H1 (cell line): ENCODE data around the gene IRF2BP2. TPM values are rescaled to one million over a fixed set of nuclear protein-coding genes. Genes with fewer than 3 reads are reported as not detected.

Source experiments
- CTCF ChIA-PET: fragments of 300-600 bp; sonication (Branson Sonifier 250); formaldehyde crosslinking; loops from one replicate; lab custom pipeline; 2021; ENCODE audit not compliant: partially characterized antibody; lab: Charles Lee
- POLR2A ChIA-PET: fragments of 300-600 bp; sonication (Branson Sonifier 250); formaldehyde crosslinking; loops from one replicate; lab custom pipeline; 2021; ENCODE audit warnings: inconsistent platforms; ENCODE audit not compliant: partially characterized antibody; lab: Charles Lee
- DNase-seq, 2 experiments: peaks; one replicate each; pipeline versions ENCODE4 v3.0.0 to v3.0.0-alpha.2; 2010 to 2022; ENCODE audit warnings: low spot score in 2 of 2, low read depth in 1 of 2, mixed read lengths in 1 of 2
- FAIRE-seq: peaks from 2 replicates; lab custom pipeline; 2011; peaks lifted over from hg19 to GRCh38; lab: Jason Lieb, UNC
- H2AFZ ChIP-seq: 2 replicates; pipeline ENCODE4 v1.8.1; 2012; ENCODE audit warnings: low read length, inconsistent platforms
- H2AK5ac ChIP-seq: 2 replicates; pipeline ENCODE4 v1.6.1; 2013; ENCODE audit warnings: low read depth, low read length
- H2BK120ac ChIP-seq: replicated peaks from 2 replicates; pipeline ENCODE3; 2013; ENCODE audit warnings: low read depth, low read length, inconsistent platforms
- H2BK12ac ChIP-seq: 2 replicates; pipeline ENCODE4 v1.6.1; 2013; ENCODE audit warnings: low read depth, low read length
- H2BK15ac ChIP-seq: 2 replicates; pipeline ENCODE4 v1.6.1; 2013; ENCODE audit warnings: low read length
- H2BK20ac ChIP-seq: 2 replicates; pipeline ENCODE4 v1.6.1; 2013; ENCODE audit warnings: low read length
- H2BK5ac ChIP-seq: 2 replicates; pipeline ENCODE4 v1.6.1; 2013; ENCODE audit warnings: low read depth, low read length
- H3K14ac ChIP-seq: 2 replicates; pipeline ENCODE4 v1.6.1; 2013; ENCODE audit warnings: inconsistent platforms; ENCODE audit not compliant: insufficient read length
- H3K18ac ChIP-seq: 2 replicates; pipeline ENCODE4 v1.6.1; 2013; ENCODE audit warnings: low read length; ENCODE audit errors: extremely low read depth
- H3K23ac ChIP-seq: 2 replicates; pipeline ENCODE4 v1.6.1; 2013; ENCODE audit warnings: inconsistent platforms; ENCODE audit not compliant: insufficient read length
- H3K23me2 ChIP-seq: 2 replicates; pipeline ENCODE4 v1.6.1; 2013; ENCODE audit warnings: low read depth, low read length
- H3K27ac ChIP-seq: 2 replicates; pipeline ENCODE4 v1.6.1; 2011; ENCODE audit warnings: low read depth, low read length, inconsistent platforms
- H3K27me3 ChIP-seq, 4 experiments: replicated peaks in 1 of 4; 1 replicate in 1 of 4; 2 replicates in 3 of 4; pipeline versions ENCODE4 v1.6.1 to v1.8.1; 2011 to 2013; ENCODE audit warnings: low read length in 3 of 4, mild to moderate bottlenecking in 3 of 4, inconsistent platforms in 2 of 4, mixed read lengths in 2 of 4, moderate library complexity in 1 of 4; ENCODE audit not compliant: control insufficient read depth in 3 of 4, insufficient read depth in 3 of 4; ENCODE audit errors: extremely low read depth in 1 of 4
- H3K36me3 ChIP-seq, 4 experiments: 2 replicates each; pipeline versions ENCODE4 v1.6.1 to v1.8.1; 2011 to 2013; ENCODE audit warnings: mild to moderate bottlenecking in 4 of 4, low read length in 3 of 4, moderate library complexity in 2 of 4, control low read depth in 1 of 4, inconsistent platforms in 1 of 4; ENCODE audit not compliant: insufficient read depth in 4 of 4, control insufficient read depth in 2 of 4
- H3K4ac ChIP-seq: replicated peaks from 2 replicates; pipeline ENCODE3; 2013; ENCODE audit warnings: low read length, low read depth, mixed read lengths, inconsistent platforms; ENCODE audit not compliant: insufficient read length
- H3K4me1 ChIP-seq, 4 experiments: replicated peaks in 1 of 4; 1 replicate in 1 of 4; 2 replicates in 3 of 4; pipeline versions ENCODE4 v1.6.1 to v1.8.1; 2011 to 2013; ENCODE audit warnings: low read length in 3 of 4, inconsistent platforms in 2 of 4, mixed read lengths in 1 of 4; ENCODE audit not compliant: insufficient read depth in 4 of 4, control insufficient read depth in 3 of 4
- H3K4me2 ChIP-seq, 2 experiments: 2 replicates each; pipeline versions ENCODE4 v1.6.1 to v1.8.1; 2011 to 2013; ENCODE audit warnings: low read depth in 2 of 2, low read length in 2 of 2, control low read depth in 1 of 2, inconsistent platforms in 1 of 2, mild to moderate bottlenecking in 1 of 2; ENCODE audit not compliant: insufficient read depth in 1 of 2
- H3K4me3 ChIP-seq, 4 experiments: fragments of 200-600, 300-600 bp in 1 of 4; sonication (generic), shearing (Covaris generic), sonication (Bioruptor Twin) in 1 of 4; 2 replicates each; pipeline versions ENCODE4 v1.5.1 to v1.8.1; 2011 to 2016; ENCODE audit warnings: low read length in 4 of 4, low read depth in 3 of 4, control low read depth in 2 of 4, inconsistent platforms in 2 of 4, mild to moderate bottlenecking in 2 of 4, mixed read lengths in 1 of 4, moderate library complexity in 1 of 4; ENCODE audit not compliant: insufficient read depth in 2 of 4; ENCODE audit errors: extremely low read depth in 1 of 4
- H3K56ac ChIP-seq: replicated peaks from 2 replicates; pipeline ENCODE3; 2013; ENCODE audit warnings: low read depth, mild to moderate bottlenecking, mixed read lengths, low read length, inconsistent platforms; ENCODE audit not compliant: insufficient read length
- H3K79me1 ChIP-seq: 2 replicates; pipeline ENCODE4 v1.6.1; 2013; ENCODE audit warnings: low read depth, low read length, control low read depth
- H3K79me2 ChIP-seq, 2 experiments: 2 replicates each; pipeline versions ENCODE4 v1.6.1 to v1.8.1; 2012 to 2013; ENCODE audit warnings: low read length in 2 of 2, mild to moderate bottlenecking in 2 of 2, inconsistent platforms in 1 of 2; ENCODE audit not compliant: insufficient read depth in 2 of 2, control insufficient read depth in 1 of 2
- H3K9ac ChIP-seq, 4 experiments: replicated peaks in 1 of 4; 1 replicate in 1 of 4; 2 replicates in 3 of 4; pipeline versions ENCODE4 v1.6.1 to v1.8.1; 2011 to 2013; ENCODE audit warnings: low read depth in 3 of 4, low read length in 3 of 4, control low read depth in 2 of 4, mild to moderate bottlenecking in 2 of 4, moderate library complexity in 2 of 4, inconsistent platforms in 1 of 4; ENCODE audit errors: extremely low read depth in 1 of 4
- H3K9me3 ChIP-seq, 2 experiments: 2 replicates each; pipeline versions ENCODE4 v1.6.1 to v1.8.1; 2012 to 2013; ENCODE audit warnings: mild to moderate bottlenecking in 2 of 2, moderate library complexity in 2 of 2, control low read depth in 1 of 2, inconsistent platforms in 1 of 2, low read depth in 1 of 2, low read length in 1 of 2, mixed read lengths in 1 of 2; ENCODE audit not compliant: insufficient read depth in 2 of 2
- H4K20me1 ChIP-seq, 2 experiments: replicated peaks in 1 of 2; 2 replicates each; pipeline versions ENCODE3 to v1.8.1; 2011 to 2013; ENCODE audit warnings: inconsistent platforms in 2 of 2, low read length in 2 of 2, mild to moderate bottlenecking in 1 of 2; ENCODE audit not compliant: insufficient read depth in 2 of 2, control insufficient read depth in 1 of 2
- H4K5ac ChIP-seq: 2 replicates; pipeline ENCODE4 v1.6.1; 2013; ENCODE audit warnings: low read length, low read depth, mixed read lengths, inconsistent platforms; ENCODE audit not compliant: insufficient read length
- H4K8ac ChIP-seq: 2 replicates; pipeline ENCODE4 v1.8.0; 2013; ENCODE audit warnings: mild to moderate bottlenecking, moderate library complexity, low read length, inconsistent platforms; ENCODE audit not compliant: insufficient read depth; ENCODE audit errors: extremely low read depth
- H4K91ac ChIP-seq: replicated peaks from 2 replicates; pipeline ENCODE3; 2013; ENCODE audit warnings: low read length, mixed read lengths, inconsistent platforms; ENCODE audit not compliant: insufficient read length
- CBX8 ChIP-seq: fragments of 300-800, 300-1000 bp; sonication (generic); IDR thresholded peaks from 2 replicates; pipeline ENCODE4 v1.7.1; 2016; ENCODE audit warnings: low read depth, low read length, borderline replicate concordance
- FOSL1 ChIP-seq: IDR thresholded peaks from 2 replicates; pipeline ENCODE4 v1.6.1; 2011; ENCODE audit warnings: mild to moderate bottlenecking, low read depth, low read length, moderate library complexity; ENCODE audit not compliant: insufficient read depth
- GTF2F1 ChIP-seq: IDR thresholded peaks from 2 replicates; pipeline ENCODE4 v1.6.1; 2012; ENCODE audit warnings: low read depth, low read length, improper control_type of control experiment, borderline replicate concordance
- HDAC2 ChIP-seq, 2 experiments: fragments of 300-600 bp in 1 of 2; sonication (generic) in 1 of 2; IDR thresholded peaks; 2 replicates each; pipeline ENCODE4 v1.6.1; 2011 to 2012; ENCODE audit warnings: low read depth in 2 of 2, low read length in 2 of 2, mild to moderate bottlenecking in 2 of 2, moderate library complexity in 2 of 2, borderline replicate concordance in 1 of 2, inconsistent platforms in 1 of 2
- MAX ChIP-seq: IDR thresholded peaks from 2 replicates; pipeline ENCODE4 v1.6.1; 2012; ENCODE audit warnings: inconsistent platforms
- POLR2A ChIP-seq, 2 experiments: IDR thresholded peaks; 1 replicate in 1 of 2; 2 replicates in 1 of 2; pipeline ENCODE4 v1.6.1; 2011; ENCODE audit warnings: low read depth in 2 of 2, low read length in 2 of 2, mild to moderate bottlenecking in 2 of 2; ENCODE audit errors: control extremely low read depth in 1 of 2
- SIRT6 ChIP-seq: IDR thresholded peaks from one replicate; pipeline ENCODE4 v1.7.1; 2012; ENCODE audit warnings: low read length, inconsistent platforms
- SRF ChIP-seq: IDR thresholded peaks from 2 replicates; pipeline ENCODE4 v1.6.1; 2011; ENCODE audit warnings: mild to moderate bottlenecking, low read depth, low read length, moderate library complexity
- SUZ12 ChIP-seq: fragments of 200-600 bp; sonication (generic); IDR thresholded peaks from 2 replicates; pipeline ENCODE4 v1.6.1; 2012; ENCODE audit warnings: mild to moderate bottlenecking, inconsistent platforms, low read length, moderate library complexity, mixed read lengths
- TAF1 ChIP-seq: IDR thresholded peaks from 2 replicates; pipeline ENCODE4 v1.6.1; 2011; ENCODE audit warnings: mild to moderate bottlenecking, low read depth, low read length
- USF2 ChIP-seq: IDR thresholded peaks from 2 replicates; pipeline ENCODE4 v1.6.1; 2011; ENCODE audit warnings: low read length, improper control_type of control experiment
- WGBS, 2 experiments: shearing (Covaris generic) in 1 of 2; methylation state at CpG; one replicate each; pipeline versions ENCODE4 v1.1.6 to v1.1.7; 2013 to 2015; ENCODE audit warnings: low lambda C conversion rate in 2 of 2, mixed read lengths in 2 of 2, inconsistent platforms in 1 of 2, low coverage in 1 of 2, missing lambda C conversion rate in 1 of 2; ENCODE audit not compliant: insufficient replicate concordance in 2 of 2, insufficient coverage in 1 of 2, insufficient read length in 1 of 2; ENCODE audit errors: extremely low coverage in 1 of 2, missing lambda C conversion rate in 1 of 2; 5-methylcytosine and 5-hydroxymethylcytosine counted together
- polyA plus RNA-seq, 7 experiments: library from polyadenylated mRNA; depleted of rRNA in 3 of 7; stranded (reverse) in 5 of 7; unstranded in 2 of 7; fragments of >200 nt in 5 of 7; fragments of 200-250 nt in 2 of 7; gene quantifications; 1 replicate in 5 of 7; 2 replicates in 1 of 7; 4 replicates in 1 of 7; pipeline versions ENCODE4 v1.2.1 to v1.2.3, GENCODE V29; 2011 to 2013; ENCODE audit warnings: missing spikeins in 2 of 7, mixed read lengths in 2 of 7
- total RNA-seq: library from RNA; stranded (reverse); fragmentation: NEBNext Ultra II Directional; extraction: Animal tissue kit (Norgen Biotek cat#: 25700); gene quantifications from 2 replicates; pipeline ENCODE4 v1.2.1, GENCODE V29; 2021

Gene IRF2BP2
- total and polyA plus RNA-seq, 2 of the 8 experiments (the other 6 are each of a cell fraction or from before 2014, with no cell fraction given) = 24.9 to 67.5 TPM

- Histone ChIP-seq H2BK20ac (no peak overlapping the region), H3K4ac (no peak overlapping the region), H3K79me2 (no peaks in the 10 kb centered on the region), H3K9ac (no peak overlapping the region), H2BK12ac (no peak overlapping the region), H3K23ac (no peak overlapping the region), H3K27ac (no peak overlapping the region), H2BK120ac (no peak overlapping the region), H3K79me1 (no peaks in the 10 kb centered on the region), H3K18ac (no peak overlapping the region), H4K20me1 (no peaks in the 10 kb centered on the region), H3K14ac (no peak overlapping the region), H2BK5ac (no peak overlapping the region), H4K5ac (no peak overlapping the region), H3K4me1 (no peaks in the 10 kb centered on the region), H3K36me3 (no peaks in the 10 kb centered on the region), H3K56ac (no peak overlapping the region), H2BK15ac (no peak overlapping the region), H4K8ac (peak overlapping the region; percentile 1; the same call in 1 of the 2 replicates), H4K91ac (no peak overlapping the region), H3K9me3 (no peaks in the 10 kb centered on the region), H2AK5ac (no peak overlapping the region), H3K27me3 (no peaks in the 10 kb centered on the region), H2AFZ (no peak overlapping the region), H3K4me3 (no peak overlapping the region), H3K4me2 (no peak overlapping the region), H3K23me2 (no peaks in the 10 kb centered on the region)
- no peak for FAIRE-seq
- ChIA-PET POLR2A (interaction anchor here (0.7 kb wide), 1 partner anchor 29 kb away, joined by 3 read pairs; no protein-coding TSS in a partner anchor), CTCF (interaction anchor here (1.5 to 1.7 kb wide), 2 partner anchors 11 to 14 kb away, joined by 3 to 5 read pairs; no protein-coding TSS in a partner anchor)
- DNase-seq = no peak
- 89% methylated on average over 14 of the region's 14 CpGs; no CpG with 5 or more reads in 1 of the 2 experiments for WGBS, 2 experiments
- TF ChIP-seq MAX = no peak
- no peak for TF ChIP-seq SIRT6
- no peak for TF ChIP-seq CBX8
- no peak for TF ChIP-seq SUZ12
- TF ChIP-seq TAF1 = no peak
- TF ChIP-seq HDAC2 (IDR thresholded peaks at IDR 0.05; ENCODE audit: borderline replicate concordance in 1 of 2, low read depth in 2 of 2, low read length in 2 of 2) = no peak
- TF ChIP-seq USF2 = no peak
- TF ChIP-seq SRF = no peak
- no peak for TF ChIP-seq FOSL1
- no peak for TF ChIP-seq POLR2A (IDR thresholded peaks at IDR 0.05; ENCODE audit: control extremely low read depth in 1 of 2, low read depth in 2 of 2, low read length in 2 of 2)
- no peak for TF ChIP-seq GTF2F1
Observed at GRCh38 chr1:234559902-234560676, 49.9 kb downstream of the IRF2BP2 start.
